IMR-90 (cell line): ENCODE data around the gene PRUNE2. TPM values are rescaled to one million over a fixed set of nuclear protein-coding genes. Genes with fewer than 3 reads are reported as not detected.

Experiments
- ATAC-seq: fragments of 200-7000 bp; cut with Tn5 transposase; 2 replicates; pipeline ENCODE4 v1.9.1; 2020; ENCODE audit warnings: low read depth, mild to moderate bottlenecking, moderate library complexity
- BruUV-seq: library from RNA; stranded (reverse); fragments of 400-500 nt; replicated peaks from 2 replicates; lab custom pipeline; 2021; lab: Mats Ljungman, UMichigan
- CTCF ChIA-PET: fragments of 300-600 bp; formaldehyde crosslinking; extraction: SDS; loops from one replicate; lab custom pipeline; 2021; ENCODE audit warnings: antibody characterized with exemption; lab: Yijun Ruan, JAX
- POLR2A ChIA-PET: fragments of 300-600 bp; sonication (Branson Sonifier 250); formaldehyde crosslinking; loops from one replicate; lab custom pipeline; 2022; ENCODE audit warnings: antibody characterized with exemption; ENCODE audit not compliant: unreplicated experiment; lab: Charles Lee
- DNase-seq: peaks from one replicate; pipeline ENCODE4 v3.0.0; 2013
- H2AFZ ChIP-seq: replicated peaks from 2 replicates; pipeline ENCODE3; 2013; ENCODE audit warnings: low read length, mild to moderate bottlenecking; ENCODE audit not compliant: poor library complexity
- H2AK5ac ChIP-seq: 2 replicates; pipeline ENCODE4 v1.6.1; 2013; ENCODE audit warnings: low read depth, low read length, inconsistent platforms
- H2AK9ac ChIP-seq: replicated peaks from 2 replicates; pipeline ENCODE3; 2013; ENCODE audit warnings: mild to moderate bottlenecking, low read depth, low read length, moderate library complexity; ENCODE audit not compliant: poor library complexity
- H2BK120ac ChIP-seq: 2 replicates; pipeline ENCODE4 v1.6.1; 2013; ENCODE audit warnings: low read depth, low read length, inconsistent platforms
- H2BK15ac ChIP-seq: 3 replicates; pipeline ENCODE4 v1.6.1; 2013; ENCODE audit warnings: low read depth, low read length, inconsistent platforms
- H2BK20ac ChIP-seq: 2 replicates; pipeline ENCODE4 v1.6.1; 2013; ENCODE audit warnings: low read depth, mild to moderate bottlenecking, inconsistent platforms, low read length, moderate library complexity
- H2BK5ac ChIP-seq: 2 replicates; pipeline ENCODE4 v1.6.1; 2013; ENCODE audit warnings: mild to moderate bottlenecking, low read depth, low read length, inconsistent platforms; ENCODE audit not compliant: poor library complexity, severe bottlenecking
- H3K14ac ChIP-seq: replicated peaks from 2 replicates; pipeline ENCODE4 v1.6.1; 2013; ENCODE audit warnings: low read depth, low read length, inconsistent platforms
- H3K18ac ChIP-seq: 2 replicates; pipeline ENCODE4 v1.6.1; 2013; ENCODE audit warnings: low read depth, low read length, control low read depth
- H3K23ac ChIP-seq: 2 replicates; pipeline ENCODE4 v1.6.1; 2013; ENCODE audit warnings: low read depth, low read length, inconsistent platforms
- H3K27ac ChIP-seq: 2 replicates; pipeline ENCODE4 v1.5.1; 2013; ENCODE audit warnings: mild to moderate bottlenecking, control low read depth, low read length; ENCODE audit not compliant: insufficient read depth
- H3K27me3 ChIP-seq: 2 replicates; pipeline ENCODE4 v1.6.1; 2013; ENCODE audit warnings: low read length; ENCODE audit not compliant: control insufficient read depth, insufficient read depth
- H3K36me3 ChIP-seq: 2 replicates; pipeline ENCODE4 v1.6.1; 2013; ENCODE audit warnings: low read length, mixed read lengths; ENCODE audit not compliant: control insufficient read depth, insufficient read depth
- H3K4ac ChIP-seq: 2 replicates; pipeline ENCODE4 v1.6.1; 2013; ENCODE audit warnings: low read depth, low read length, inconsistent platforms
- H3K4me1 ChIP-seq: 2 replicates; pipeline ENCODE4 v1.6.1; 2013; ENCODE audit warnings: low read length, mixed read lengths; ENCODE audit not compliant: control insufficient read depth, insufficient read depth
- H3K4me2 ChIP-seq: 2 replicates; pipeline ENCODE4 v1.6.1; 2013; ENCODE audit warnings: low read depth, mild to moderate bottlenecking, control low read depth, low read length, moderate library complexity
- H3K4me3 ChIP-seq: 2 replicates; pipeline ENCODE4 v1.5.1; 2013; ENCODE audit warnings: low read depth, mild to moderate bottlenecking, control low read depth, low read length, moderate library complexity; ENCODE audit not compliant: insufficient read depth
- H3K56ac ChIP-seq: 2 replicates; pipeline ENCODE4 v1.6.1; 2013; ENCODE audit warnings: low read length, inconsistent platforms; ENCODE audit not compliant: insufficient read depth; ENCODE audit errors: extremely low read depth
- H3K79me1 ChIP-seq, 2 experiments: 2 replicates each; pipeline ENCODE4 v1.6.1; 2013; ENCODE audit warnings: low read length in 2 of 2, inconsistent platforms in 1 of 2, low read depth in 1 of 2
- H3K9ac ChIP-seq: 2 replicates; pipeline ENCODE4 v1.6.1; 2013; ENCODE audit warnings: low read depth, low read length, control low read depth
- H3K9me1 ChIP-seq: 2 replicates; pipeline ENCODE4 v1.6.1; 2013; ENCODE audit warnings: low read length, inconsistent platforms; ENCODE audit not compliant: insufficient read depth
- H3K9me3 ChIP-seq: 2 replicates; pipeline ENCODE4 v1.6.1; 2013; ENCODE audit warnings: low read length; ENCODE audit not compliant: control insufficient read depth, insufficient read depth
- H4K20me1 ChIP-seq: 2 replicates; pipeline ENCODE4 v1.6.1; 2013; ENCODE audit warnings: low read length, inconsistent platforms; ENCODE audit not compliant: insufficient read depth
- H4K5ac ChIP-seq: 2 replicates; pipeline ENCODE4 v1.6.1; 2013; ENCODE audit warnings: mild to moderate bottlenecking, low read depth, low read length, control low read depth
- H4K8ac ChIP-seq, 2 experiments: 2 replicates each; pipeline ENCODE4 v1.6.1; 2013; ENCODE audit warnings: low read depth in 2 of 2, low read length in 2 of 2, control low read depth in 1 of 2, inconsistent platforms in 1 of 2
- H4K91ac ChIP-seq: 2 replicates; pipeline ENCODE4 v1.6.1; 2013; ENCODE audit warnings: low read depth, low read length, inconsistent platforms; ENCODE audit not compliant: insufficient read depth
- CEBPB ChIP-seq: IDR thresholded peaks from 2 replicates; pipeline ENCODE4 v1.6.1; 2012; ENCODE audit warnings: low read depth, low read length, improper control_type of control experiment
- CHD1 ChIP-seq: IDR thresholded peaks from 2 replicates; pipeline ENCODE4 v1.6.1; 2012; ENCODE audit warnings: low read depth, low read length, improper control_type of control experiment
- FOS ChIP-seq: fragments of 150-350 bp; IDR thresholded peaks from 2 replicates; pipeline ENCODE4 v1.6.1; 2016; ENCODE audit warnings: low read depth, low read length
- MAZ ChIP-seq: IDR thresholded peaks from 2 replicates; pipeline ENCODE4 v1.6.1; 2012; ENCODE audit warnings: low read depth, mild to moderate bottlenecking, low read length, improper control_type of control experiment, moderate library complexity, borderline replicate concordance
- MXI1 ChIP-seq: IDR thresholded peaks from 2 replicates; pipeline ENCODE4 v1.6.1; 2012; ENCODE audit warnings: low read depth, mild to moderate bottlenecking, low read length, moderate library complexity, borderline replicate concordance
- NFE2L2 ChIP-seq: fragments of 150-350 bp; IDR thresholded peaks from 2 replicates; pipeline ENCODE4 v1.6.1; 2016; ENCODE audit warnings: low read depth, mild to moderate bottlenecking, low read length
- RAD21 ChIP-seq: IDR thresholded peaks from 2 replicates; pipeline ENCODE4 v1.6.1; 2012; ENCODE audit warnings: low read length, improper control_type of control experiment
- WGBS, 2 experiments: methylation state at CpG; one replicate each; pipeline versions ENCODE4 v1.1.5 to v1.1.7; 2013; ENCODE audit warnings: missing lambda C conversion rate in 2 of 2; ENCODE audit not compliant: insufficient read length in 1 of 2; ENCODE audit errors: extremely low coverage in 2 of 2; 5-methylcytosine and 5-hydroxymethylcytosine counted together
- dilution Hi-C: fragments of 300-500 bp; cut with HindIII; formaldehyde crosslinking; loops from one replicate; pipeline ENCODE4 v1.14.3; 2018; ENCODE audit warnings: low sequenced_read_pairs; ENCODE audit not compliant: unreplicated experiment
- in situ Hi-C: fragments of 300-500 bp; cut with MboI; formaldehyde crosslinking; loops from 3 replicates; pipeline ENCODE4 v1.14.3; 2019; ENCODE audit warnings: low sequenced_read_pairs, inconsistent platforms, mixed read lengths
- intact Hi-C: fragments of 100-400 bp; cut with micrococcal nuclease; formaldehyde crosslinking; loops from 2 replicates; pipeline ENCODE4 v1.10.0; 2022
- polyA plus RNA-seq, 3 experiments: library from polyadenylated mRNA; depleted of rRNA; stranded (reverse); fragments of >200 nt; gene quantifications; 2 replicates each; pipeline ENCODE4 v1.2.3, GENCODE V29; 2012; ENCODE audit warnings: low replicate concordance in 1 of 3
- total RNA-seq: library from RNA; depleted of rRNA; stranded (reverse); fragments of >200 nt; gene quantifications from 2 replicates; pipeline ENCODE4 v1.2.3, GENCODE V29; 2012
- TF ChIP-seq, protein P1 (sequence below): fragments of 150-350 bp; IDR thresholded peaks from 2 replicates; pipeline ENCODE4 v1.6.1; 2016; ENCODE audit warnings: low read depth, mild to moderate bottlenecking, low read length, moderate library complexity, borderline replicate concordance

Gene PRUNE2
- total and polyA plus RNA-seq, 2 of the 4 experiments (the other 2 are of a cell fraction) = 0.70 to 1.6 TPM

DNA sequence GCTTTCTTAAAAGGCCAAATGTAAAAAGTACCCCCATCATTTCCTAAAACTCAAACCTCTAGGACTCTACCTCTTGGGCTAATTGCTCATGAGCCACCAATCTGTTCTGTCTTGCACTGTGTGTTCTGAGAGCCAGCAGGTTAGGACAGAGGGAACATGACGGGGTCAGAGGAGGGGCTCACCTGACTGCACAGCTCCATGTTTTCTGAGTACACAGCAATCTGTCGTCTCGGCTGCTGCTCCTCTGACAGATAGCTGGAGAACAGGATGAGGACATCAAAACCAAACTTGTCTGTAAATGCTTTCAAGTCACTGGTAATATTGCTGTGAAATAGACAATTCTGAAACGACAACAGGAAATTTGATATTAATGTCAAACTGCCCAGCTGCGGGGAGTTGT, 192.5 kb downstream of the PRUNE2 start:
- POLR2A ChIA-PET = no interaction called here
- Histone ChIP-seq H3K56ac (no peak overlapping the region), H4K91ac (no peak overlapping the region), H3K9ac (no peak overlapping the region), H3K4ac (no peak overlapping the region), H3K9me1 (no peaks in the 10 kb centered on the region), H4K20me1 (no peaks in the 10 kb centered on the region), H2BK5ac (no peak overlapping the region), H3K4me1 (no peaks in the 10 kb centered on the region), H2BK15ac (no peak overlapping the region), H3K27me3 (peaks cover 10% of the 10 kb centered on the region), H3K4me2 (no peak overlapping the region), H3K79me1 (no peaks in the 10 kb centered on the region), H3K18ac (no peak overlapping the region), H3K36me3 (no peaks in the 10 kb centered on the region), H2AK5ac (no peak overlapping the region), H2BK20ac (no peak overlapping the region), H3K14ac (no peak overlapping the region), H3K9me3 (no peaks in the 10 kb centered on the region), H3K27ac (no peak overlapping the region), H4K8ac (no peak overlapping the region), H2AFZ (no peak overlapping the region), H3K23ac (no peak overlapping the region), H2AK9ac (no peak overlapping the region), H4K5ac (no peak overlapping the region), H3K4me3 (no peak overlapping the region), H2BK120ac (no peak overlapping the region)
- CTCF ChIA-PET = no interaction called here
- 37% methylated on average over 3 of the region's 5 CpGs; no CpG with 5 or more reads in 1 of the 2 experiments for WGBS, 2 experiments
- in situ Hi-C loops = loop anchor here (25.0 kb wide), 1 partner anchor 826 kb away; the partner anchor contains the start of gene PCSK5
- no TSS peak for BruUV-seq
- DNase-seq (no peak), ATAC-seq (no peak)
- dilution Hi-C loops = no loop called here
- intact Hi-C loops = no loop called here
- TF ChIP-seq, protein P1, sequence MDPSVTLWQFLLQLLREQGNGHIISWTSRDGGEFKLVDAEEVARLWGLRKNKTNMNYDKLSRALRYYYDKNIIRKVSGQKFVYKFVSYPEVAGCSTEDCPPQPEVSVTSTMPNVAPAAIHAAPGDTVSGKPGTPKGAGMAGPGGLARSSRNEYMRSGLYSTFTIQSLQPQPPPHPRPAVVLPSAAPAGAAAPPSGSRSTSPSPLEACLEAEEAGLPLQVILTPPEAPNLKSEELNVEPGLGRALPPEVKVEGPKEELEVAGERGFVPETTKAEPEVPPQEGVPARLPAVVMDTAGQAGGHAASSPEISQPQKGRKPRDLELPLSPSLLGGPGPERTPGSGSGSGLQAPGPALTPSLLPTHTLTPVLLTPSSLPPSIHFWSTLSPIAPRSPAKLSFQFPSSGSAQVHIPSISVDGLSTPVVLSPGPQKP = no peak
- TF ChIP-seq MAZ (no peak), FOS (no peak), NFE2L2 (no peak), RAD21 (no peak), MXI1 (no peak), CEBPB (no peak), CHD1 (no peak)
